ENCODE measurements around the gene POC1B.
A peak's percentile ranks its signal among the peaks of the same experiment; 100 is the strongest.

The POC1B gene

GRCh38 chr12:89384807-89385206, 141.0 kb downstream of the POC1B start:
- no peak for DNase-seq (ENCODE audit: low spot score)

GRCh38 chr12:89384050-89384758, 141.6 kb downstream of the POC1B start:
- peak; percentile 49 for DNase-seq (ENCODE audit: low spot score)

- no peak for DNase-seq (ENCODE audit: low spot score)
Observed at GRCh38 chr12:89383235-89384049, 142.4 kb downstream of the POC1B start.

- DNase-seq (ENCODE audit: low spot score) = no peak
Observed at GRCh38 chr12:89382328-89382727, 143.5 kb downstream of the POC1B start.

- DNase-seq (ENCODE audit: low spot score) = no peak
Observed at GRCh38 chr12:89379839-89380467, 145.9 kb downstream of the POC1B start.

- DNase-seq (ENCODE audit: low spot score) = peak; percentile 54
Observed at GRCh38 chr12:89379148-89379838, 146.6 kb downstream of the POC1B start.

GRCh38 chr12:89376844-89377243, 149.0 kb downstream of the POC1B start:
- no peak for DNase-seq (ENCODE audit: low spot score)

- no peak for DNase-seq (ENCODE audit: low spot score)
Observed at GRCh38 chr12:89376202-89376529, 149.7 kb downstream of the POC1B start.

- DNase-seq (ENCODE audit: low spot score) = peak; percentile 75
Observed at GRCh38 chr12:89373763-89374572, 151.9 kb downstream of the POC1B start.

- DNase-seq (ENCODE audit: low spot score) = peak; percentile 30
Observed at GRCh38 chr12:89372584-89373370, 153.1 kb downstream of the POC1B start.

GRCh38 chr12:89370850-89371249, 155.0 kb downstream of the POC1B start:
- DNase-seq (ENCODE audit: low spot score) = peak; percentile 66

GRCh38 chr12:89370421-89370831, 155.4 kb downstream of the POC1B start:
- DNase-seq (ENCODE audit: low spot score) = no peak

Measured in kidney tubule cell (primary cell).